HG02642 (cell line): ENCODE results near the gene KRT79.
"Not testable (repeated sequence)": the region's sequence is repeated elsewhere in the genome, so short reads cannot be mapped to it uniquely, and the experiment has no call there.

Source experiments
- ATAC-seq: cut with Tn5 transposase; IDR thresholded peaks from one replicate; pipeline ENCODE4 v1.9.1; 2021; ENCODE audit warnings: mild to moderate bottlenecking; ENCODE audit not compliant: unreplicated experiment, poor library complexity

The KRT79 gene

DNA sequence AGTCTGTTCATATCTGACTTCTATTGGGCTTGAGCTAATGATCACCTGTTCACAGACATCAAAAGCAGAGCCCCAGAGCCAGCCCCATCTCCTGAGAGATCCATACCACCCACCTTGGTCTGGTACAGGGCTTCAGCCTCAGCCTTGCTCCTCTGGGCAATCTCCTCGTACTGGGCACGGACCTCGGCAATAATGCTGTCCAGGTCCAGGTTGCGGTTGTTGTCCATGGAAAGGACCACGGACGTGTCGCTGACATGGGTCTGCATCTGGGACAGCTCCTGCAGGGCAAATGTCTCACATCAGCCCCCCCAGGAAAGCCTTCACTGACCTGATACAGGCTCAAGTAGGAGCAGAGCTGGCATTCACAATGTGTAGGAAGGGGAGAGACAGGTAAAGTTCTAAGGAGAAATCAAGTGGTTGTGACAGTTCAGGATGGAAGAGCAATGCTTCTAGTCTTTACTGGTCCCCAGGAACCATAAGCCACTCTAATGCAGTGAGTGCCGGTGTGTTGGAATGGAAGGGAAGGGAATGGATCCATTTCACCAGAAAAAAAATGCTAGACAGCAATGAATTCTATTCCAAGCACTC is 25.4 kb downstream of the KRT79 start:
- no peak for ATAC-seq

DNA sequence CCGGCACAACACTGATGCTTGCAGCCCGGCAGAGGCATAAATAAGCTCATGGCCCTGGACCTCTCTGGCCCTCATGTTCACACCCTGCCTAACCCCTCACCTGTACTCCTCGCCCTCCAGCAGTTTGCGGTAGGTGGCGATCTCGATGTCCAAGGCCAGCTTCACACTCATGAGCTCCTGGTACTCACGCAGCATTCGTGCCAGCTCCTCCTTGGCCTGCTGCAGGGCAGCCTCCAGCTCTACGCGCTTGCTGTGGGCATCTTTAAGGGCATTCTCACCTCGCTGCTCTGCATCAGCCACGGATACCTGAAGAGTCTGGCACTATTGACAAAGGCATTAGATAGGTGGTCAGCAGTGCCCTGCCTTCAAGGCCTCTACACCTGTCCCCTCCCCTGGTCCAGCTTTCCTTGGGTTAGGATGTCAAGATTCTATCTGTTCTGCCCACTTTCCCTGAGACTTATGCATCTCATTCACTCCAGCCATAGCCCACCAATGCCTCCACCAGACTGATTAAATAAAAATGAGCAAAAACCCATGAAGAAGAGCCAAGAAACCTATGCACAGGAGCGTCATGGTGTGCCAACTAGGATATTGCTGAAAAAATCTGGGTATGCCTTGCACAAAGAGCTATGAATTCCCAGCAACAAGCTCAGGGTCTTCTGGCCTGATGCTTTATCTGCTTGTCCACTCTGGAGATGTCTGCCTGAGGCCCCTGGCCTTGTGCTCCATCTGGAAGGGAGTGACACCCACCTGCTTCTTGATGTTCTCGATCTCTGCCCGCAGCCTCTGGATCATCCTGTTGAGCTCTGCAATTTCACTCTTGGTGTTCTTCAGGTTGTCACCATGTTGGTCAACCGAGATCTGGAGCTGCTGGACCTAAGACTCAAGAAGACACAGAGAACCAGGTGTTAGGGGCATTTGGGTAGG is 26.3 kb downstream of the KRT79 start:
- no peak for ATAC-seq

DNA sequence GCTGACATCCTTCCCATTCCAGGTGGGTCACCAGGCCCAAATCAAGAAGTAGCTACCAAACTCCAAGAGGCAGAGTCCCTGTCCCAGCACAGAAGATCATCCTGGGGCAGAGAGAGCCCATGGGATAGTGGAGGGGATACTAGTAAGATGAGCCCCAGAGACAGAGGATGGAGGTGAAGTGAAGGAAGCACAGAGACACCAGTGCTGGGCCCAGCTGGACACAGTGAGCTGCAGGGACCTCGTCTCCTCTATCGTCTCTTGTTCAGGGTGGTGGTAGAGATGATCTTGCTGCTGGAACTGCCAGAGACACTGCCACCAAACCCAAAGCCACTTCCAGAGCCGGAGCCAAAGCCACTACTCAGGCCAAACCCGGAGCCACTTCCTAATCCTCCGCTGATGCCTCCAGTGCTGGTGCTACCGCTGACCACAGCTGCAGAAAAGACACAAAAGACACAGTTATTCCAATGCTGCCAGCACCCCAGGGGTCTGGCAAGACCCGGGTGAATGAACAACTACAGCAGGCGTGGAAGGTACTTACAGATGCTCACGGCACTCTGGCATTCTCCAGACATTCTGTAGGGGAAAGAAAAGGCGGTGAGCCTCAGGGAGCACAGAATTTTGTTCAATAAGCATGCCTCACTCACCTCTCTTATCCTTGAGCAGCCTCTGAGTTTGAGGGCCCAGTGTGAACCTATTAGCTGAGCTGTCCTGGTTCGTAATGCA is 27.1 kb downstream of the KRT79 start:
- ATAC-seq: no peak

DNA sequence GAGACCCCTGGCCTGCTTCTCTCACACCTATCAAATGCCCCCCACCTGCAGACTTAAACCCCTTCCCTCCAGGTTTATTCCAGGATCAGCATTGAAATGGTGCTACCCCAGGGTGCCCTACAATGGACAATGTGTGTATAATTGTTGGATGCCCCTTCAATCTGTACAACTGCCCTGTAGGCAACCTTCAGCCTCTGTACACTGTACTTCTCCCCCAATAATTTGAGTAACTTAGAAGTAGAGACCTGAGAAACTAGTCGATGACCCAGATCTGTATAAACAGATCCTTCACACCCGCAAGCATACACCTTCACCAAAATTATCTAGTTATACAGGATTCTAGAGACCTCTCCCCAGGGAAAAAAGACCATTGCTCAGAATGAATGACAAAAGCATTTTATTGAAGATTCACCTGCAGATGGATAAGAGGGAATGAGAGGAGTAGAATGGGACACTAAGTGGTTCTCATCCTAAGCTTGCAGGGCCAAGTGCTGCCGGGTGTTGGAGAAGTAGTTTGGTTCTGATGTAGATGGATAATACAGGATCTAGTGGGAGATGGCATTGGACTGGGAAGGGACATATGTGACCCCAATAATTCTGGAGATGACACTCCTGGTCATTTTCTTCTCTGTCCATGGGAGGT is 27.8 kb downstream of the KRT79 start:
- ATAC-seq: no peak

DNA sequence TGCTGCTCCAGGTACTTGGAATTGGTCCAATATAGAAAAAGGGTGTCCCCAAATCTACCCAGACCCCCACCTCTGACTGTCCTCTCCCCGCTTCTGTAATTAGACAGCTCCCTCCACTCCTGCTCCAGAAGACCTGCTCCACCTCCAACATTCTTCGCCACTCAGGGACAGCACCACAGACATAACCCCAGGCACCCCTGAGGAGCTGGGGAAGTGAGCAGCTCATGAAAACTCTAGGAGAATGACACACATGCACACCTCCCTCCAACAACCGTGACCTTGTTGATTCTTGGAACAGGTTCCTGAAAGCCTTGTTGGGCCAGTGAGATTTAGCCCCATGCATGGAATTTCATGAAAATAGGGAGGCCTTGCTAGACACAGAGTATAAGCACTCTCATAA is 28.4 kb downstream of the KRT79 start:
- ATAC-seq: no peak

DNA sequence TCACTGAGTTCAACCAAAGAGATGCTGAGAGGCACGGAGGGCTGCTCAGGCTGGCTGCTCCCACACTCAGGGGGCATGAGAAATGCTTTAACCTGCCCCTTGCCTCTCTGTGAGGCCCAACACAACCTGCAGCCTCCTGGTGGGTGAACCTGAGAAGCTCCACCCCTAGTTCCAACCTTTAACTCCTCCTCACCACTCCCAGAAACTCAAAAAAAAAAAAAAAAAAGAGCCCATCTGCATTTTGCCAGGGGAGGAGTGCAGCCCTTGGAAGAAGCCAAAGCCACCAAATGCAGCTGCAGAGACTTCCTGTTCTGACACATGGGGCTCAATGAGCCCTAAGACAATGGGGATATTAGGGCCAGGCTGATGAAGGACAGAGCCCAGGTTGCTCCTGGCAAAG is 29.1 kb downstream of the KRT79 start:
- ATAC-seq: no peak

DNA sequence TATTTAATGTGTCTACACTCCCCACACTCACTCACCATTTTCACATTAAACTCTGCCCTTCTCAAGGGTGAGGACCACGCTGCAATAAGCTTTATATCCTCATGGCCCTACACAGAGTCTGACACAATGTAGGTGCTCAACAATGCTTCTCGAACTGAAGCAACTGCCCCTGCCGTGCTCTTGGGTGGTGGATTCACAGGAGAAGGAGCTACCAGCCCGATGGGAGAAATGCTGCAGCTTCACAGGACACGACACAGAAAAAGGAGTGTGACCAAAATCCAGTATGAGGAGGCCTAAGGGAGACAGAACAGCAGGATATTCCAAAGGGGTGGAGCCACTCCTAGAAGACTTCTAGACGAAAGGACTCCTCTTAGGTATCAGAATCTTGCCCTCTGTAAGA is 31.7 kb downstream of the KRT79 start:
- ATAC-seq: no peak

DNA sequence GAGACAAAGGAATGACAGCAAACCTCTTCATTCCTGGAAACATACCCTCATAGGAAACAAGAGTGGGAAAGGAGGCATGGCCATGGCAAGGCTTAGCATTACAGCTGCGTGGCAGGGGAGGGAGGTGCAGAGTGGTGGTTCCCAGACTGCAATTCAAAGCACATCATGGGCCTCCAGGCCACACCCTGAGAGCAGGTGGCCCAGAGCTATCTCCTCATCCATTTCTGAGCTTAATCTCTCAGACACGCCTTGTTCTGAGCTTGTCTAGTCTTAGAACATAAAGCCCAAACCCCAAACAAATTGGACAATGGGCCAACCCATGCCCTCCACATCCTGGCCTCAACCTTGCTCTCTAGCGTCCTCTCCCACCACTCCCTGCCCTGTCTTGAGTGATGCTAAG is 32.3 kb downstream of the KRT79 start:
- ATAC-seq: no peak

DNA sequence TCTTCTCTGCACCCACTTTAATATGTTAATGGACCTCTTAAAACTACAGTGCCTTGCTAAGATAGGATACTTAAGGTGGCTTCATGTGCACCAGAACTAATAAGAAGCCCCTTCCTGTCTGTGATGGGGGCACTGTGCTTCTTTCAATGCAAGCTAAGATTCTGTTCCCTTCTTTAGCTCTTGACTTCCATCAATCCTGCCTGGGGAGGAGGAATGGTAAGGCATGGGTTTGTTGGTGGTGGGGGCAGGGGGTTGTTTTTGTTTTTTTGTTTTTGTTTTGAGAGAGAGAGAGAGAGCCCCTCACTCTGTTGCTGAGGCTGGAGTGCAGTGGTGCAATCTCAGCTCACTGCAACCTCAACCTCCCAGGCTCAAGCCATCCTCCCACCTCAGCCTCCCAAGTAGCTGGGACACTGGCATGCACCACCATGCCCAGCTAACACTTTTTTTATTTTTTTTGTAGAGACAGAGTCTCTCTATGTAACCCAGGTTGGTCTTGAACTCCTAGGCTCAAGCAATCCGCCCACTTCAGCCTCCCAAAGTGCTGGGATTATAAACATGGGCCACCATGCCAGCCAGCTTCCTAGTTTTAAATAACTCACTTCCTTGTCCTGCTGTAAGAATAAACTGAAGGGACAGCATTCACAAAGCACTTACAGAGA is 33.7 kb downstream of the KRT79 start:
- no peak for ATAC-seq

DNA sequence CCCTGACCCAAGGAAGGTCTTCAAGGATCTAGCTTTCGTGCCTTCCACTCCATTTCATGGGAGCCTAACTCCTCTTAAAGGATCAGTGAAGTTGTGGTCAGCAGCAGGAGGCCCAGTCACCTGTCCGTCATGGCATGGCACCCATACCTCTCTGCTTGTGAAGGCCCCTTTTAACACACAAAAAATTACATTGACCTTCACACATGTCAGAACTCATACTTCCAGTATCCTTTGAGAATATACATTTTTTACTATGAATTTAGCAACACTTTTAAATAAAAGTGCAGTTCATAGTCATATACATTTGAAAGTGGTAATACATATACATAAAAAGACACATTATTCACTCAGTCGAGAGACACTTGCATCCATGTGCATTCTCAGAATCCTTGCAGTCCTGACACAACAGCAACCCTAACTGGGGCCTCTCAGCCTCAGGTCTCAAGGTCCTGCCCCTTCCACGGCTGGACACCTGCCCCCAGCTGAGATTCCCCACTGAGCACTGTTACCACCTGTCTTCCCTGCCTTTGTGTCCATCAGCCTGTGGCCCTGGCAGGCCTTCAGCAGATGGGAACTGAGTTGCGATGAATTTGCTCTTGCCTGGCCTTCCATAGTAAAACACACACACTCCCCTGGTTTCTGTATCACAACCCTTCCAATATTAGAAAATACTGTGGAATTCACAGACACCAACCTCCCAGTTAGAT is 34.5 kb downstream of the KRT79 start:
- no peak for ATAC-seq

DNA sequence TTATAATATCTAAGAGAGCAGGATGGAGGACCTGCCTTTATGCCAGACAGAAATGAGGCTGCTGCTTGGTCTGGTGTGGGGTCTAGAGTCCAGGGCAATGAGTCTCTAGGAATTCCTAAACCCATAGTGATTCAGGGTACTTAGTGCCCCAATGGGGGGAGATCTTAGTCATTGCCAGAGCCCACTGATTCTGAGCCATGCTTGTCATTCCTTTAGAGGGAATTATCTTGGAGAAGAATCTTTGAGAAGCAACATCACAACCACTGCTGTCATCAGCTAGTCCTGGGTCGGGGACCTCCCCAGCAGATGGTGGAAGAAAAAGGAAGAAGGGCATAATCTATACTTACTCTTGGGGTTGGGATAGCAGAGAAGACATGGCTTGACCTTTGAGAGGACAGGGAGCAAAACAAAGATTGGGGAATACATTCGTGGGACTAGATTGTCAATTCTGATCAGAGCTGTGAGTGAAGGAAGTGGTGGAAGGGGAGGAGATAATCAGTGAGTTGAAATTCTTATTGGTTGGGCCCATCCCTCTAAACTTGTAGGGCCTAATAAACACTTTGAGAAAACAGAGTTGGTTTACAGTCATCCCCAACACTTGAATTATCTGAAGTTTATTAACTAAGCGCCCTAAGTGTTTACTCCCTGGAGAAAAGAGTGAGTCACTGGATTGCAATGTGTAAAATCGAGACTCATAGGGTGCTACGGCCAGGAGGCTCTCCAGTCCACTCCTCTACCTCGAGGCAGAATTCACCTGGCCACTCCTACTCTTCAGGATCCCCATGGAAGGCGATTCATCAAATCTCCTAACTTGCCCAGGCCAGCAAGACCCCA is 35.2 kb downstream of the KRT79 start:
- ATAC-seq: no peak

DNA sequence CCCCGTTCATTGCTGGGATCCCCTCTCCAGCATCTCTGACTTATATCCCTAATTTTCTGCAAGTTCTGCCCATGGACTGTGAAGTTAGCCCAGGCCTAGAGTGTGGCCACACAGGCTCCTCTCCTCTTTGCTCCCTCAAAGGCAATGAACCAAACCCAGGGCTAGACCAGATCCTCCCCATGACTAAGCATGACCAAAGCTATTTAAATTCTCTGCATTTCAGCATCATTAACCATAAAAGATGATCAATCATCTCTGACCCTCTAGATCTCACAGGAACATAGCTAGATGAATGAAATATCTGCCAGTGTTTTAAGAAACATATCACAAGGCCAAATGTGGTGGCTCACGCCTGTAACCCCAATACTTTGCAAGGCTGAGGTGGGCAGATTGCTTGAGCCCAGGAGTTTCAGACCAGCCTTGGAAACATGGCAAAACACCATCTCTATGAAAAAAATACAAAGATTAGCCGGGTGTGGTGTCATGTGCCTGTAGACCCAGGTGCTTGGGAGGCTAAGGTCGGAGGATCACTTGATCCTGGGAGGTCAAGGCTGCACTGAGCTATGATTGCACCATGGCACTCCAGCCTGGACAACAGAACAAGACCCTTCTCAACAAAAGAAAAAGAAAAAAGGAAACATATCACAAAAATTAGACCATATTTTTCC is 36.0 kb downstream of the KRT79 start:
- no peak for ATAC-seq

DNA sequence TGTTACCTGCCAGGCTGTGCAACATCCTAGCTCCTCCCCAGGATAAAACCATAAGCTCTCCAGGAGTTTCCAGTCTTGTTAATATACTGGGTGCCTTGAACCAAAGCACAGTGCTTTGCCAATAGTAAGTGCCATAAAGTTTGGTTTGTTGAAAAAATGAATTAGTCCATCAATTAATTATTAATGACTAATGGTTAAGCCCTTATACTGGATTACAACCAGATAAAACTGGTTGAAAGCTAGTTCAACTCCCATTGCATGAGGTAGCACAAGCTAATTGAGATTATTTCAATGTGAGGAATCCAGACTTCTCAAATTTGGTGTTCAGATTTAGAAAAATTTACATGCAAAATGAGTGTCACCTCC is 36.6 kb downstream of the KRT79 start:
- ATAC-seq: no peak

DNA sequence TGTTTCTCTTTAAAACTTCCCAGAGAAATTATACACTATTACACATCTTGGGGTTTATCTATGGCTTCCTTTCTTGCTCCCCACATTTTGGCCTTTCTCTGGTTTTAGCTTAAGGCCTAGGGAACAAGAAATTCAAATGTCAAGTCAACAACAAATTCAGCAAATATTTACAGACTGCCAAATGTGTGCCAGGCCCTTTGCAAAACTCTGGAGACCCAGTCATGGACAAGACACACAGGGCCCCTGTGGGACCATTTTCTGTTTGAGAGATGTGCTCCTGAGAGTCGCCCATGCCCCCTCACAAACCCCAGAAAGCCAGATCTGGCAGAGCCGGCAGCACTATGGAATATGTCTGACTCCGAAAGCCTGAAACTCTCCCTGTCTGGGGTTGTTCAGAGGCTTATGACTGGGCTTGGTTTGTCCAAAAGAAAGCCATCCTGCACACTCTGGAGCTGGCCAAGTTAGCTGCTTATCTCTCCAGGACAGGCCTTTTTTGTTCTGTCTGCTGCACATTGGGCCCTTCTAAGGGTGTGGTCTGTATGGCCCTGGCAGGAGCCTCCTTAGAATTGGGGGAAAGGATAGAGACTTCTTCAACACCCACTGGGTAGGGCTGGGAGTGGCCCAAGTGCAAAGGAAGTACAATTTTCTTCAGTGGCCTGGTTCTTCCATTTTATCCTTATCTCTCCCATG is 37.1 kb downstream of the KRT79 start:
- ATAC-seq: no peak

DNA sequence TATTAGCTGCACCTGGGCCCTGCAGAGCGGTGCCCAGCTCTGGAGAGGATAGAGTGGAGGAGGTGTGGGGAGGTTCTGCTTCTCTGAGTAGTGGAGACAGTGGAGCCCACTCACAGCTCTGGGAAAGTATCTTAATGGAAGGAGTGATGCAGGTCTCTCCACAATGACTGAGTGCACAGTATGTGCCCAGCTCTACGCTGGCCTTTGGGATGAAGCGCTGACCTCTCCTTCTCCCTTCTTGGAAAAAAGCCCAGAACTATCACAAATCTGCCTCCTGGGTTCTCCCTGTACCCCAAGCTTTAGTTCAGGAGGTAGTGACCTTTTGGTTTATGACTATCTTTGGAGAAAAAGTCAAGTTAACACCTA is 37.7 kb downstream of the KRT79 start:
- no peak for ATAC-seq

DNA sequence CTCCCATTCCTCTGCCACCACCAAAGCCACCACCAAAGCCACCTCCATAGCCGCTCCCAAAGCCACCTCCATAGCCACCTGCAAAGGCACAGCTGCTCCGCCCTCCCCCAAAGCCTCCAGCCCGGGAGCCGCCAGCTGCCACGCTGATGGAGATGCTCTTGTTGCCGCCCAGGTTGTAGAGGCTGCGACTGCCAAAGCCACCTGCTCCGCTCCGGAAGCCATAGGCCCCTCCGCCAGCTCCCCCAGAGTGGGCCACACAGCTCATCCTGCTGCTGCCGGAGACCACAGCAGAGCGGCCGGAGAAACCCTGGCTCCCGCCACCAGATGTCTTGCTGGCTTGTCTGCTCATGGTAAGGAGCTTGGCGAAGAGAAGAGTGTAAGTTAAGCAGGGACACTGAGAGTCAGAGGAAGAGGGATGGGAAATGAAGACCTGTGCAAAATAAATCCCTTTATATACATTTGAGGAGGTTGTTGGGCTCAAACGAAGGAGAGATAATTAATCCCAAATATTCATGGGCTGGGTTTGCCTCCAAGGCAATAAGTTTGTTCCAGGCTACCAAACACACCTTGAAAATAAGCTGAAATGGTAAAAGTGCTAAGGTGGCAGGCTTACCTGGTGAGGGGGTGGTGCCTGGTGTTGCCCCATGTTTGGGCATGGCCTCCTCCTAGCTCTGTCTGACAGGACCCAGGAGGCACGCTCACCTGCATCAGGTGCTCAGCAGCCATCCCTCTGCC is 38.2 kb downstream of the KRT79 start, which contains the start of gene KRT3:
TSS of gene KRT3 (minus strand) at position 424 of the 735 bp plus-strand sequence. CDS start at position 349, 75 bp downstream.
- ATAC-seq: no peak

DNA sequence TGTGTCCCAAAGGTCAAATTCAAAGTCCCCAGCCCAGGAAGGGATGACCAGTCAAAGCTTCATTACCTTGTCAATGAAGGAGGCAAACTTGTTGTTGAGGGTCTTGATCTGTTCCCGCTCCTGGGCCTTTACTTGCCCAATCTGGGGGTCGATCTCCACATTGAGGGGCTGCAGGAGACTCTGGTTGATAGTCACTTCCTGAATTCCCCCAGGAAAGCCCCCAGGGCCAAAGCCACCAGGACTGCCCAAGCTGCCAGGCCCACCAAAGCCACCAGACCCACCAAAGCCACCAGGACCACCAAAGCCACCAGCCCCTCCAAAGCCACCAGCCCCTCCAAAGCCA is 38.8 kb downstream of the KRT79 start:
- not testable (repeated sequence) for ATAC-seq
